ENCODE results near the gene ZNF580. TPM values are rescaled to one million over a fixed set of nuclear protein-coding genes. Genes with fewer than 3 reads are reported as not detected.
A peak's percentile ranks its signal among the peaks of the same experiment; 100 is the strongest.

The ZNF580 gene
- total and polyA plus RNA-seq, 9 of the 15 experiments (the other 6 are each of a cell fraction or from before 2014, with no cell fraction given) = 2.3 to 47.4 (median 6.0) TPM

DNA sequence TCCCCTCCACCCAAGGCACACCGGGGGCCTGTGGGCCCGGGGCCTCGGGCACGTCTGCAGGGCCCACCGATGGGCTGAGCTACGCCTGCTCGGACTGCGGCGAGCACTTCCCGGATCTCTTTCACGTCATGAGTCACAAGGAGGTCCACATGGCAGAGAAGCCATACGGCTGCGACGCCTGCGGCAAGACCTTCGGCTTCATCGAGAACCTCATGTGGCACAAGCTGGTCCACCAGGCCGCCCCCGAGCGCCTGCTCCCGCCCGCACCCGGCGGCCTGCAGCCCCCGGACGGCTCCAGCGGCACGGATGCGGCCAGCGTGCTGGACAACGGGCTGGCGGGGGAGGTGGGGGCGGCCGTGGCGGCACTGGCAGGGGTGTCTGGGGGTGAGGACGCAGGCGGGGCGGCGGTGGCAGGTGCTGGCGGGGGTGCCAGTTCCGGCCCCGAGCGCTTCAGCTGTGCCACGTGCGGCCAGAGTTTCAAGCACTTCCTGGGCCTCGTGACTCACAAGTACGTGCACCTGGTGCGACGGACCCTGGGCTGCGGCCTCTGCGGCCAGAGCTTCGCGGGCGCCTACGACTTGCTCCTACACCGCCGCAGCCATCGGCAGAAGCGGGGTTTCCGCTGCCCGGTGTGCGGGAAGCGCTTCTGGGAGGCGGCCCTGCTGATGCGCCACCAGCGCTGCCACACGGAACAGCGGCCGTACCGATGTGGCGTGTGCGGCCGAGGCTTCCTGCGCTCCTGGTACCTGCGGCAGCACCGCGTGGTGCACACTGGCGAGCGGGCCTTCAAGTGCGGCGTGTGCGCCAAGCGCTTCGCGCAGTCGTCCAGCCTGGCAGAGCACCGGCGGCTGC lies 25.0 kb upstream of the ZNF580 start:
- no peak overlapping the region for H3K27ac ChIP-seq (ENCODE audit: extremely low read depth, low read depth, low read length)
- H3K9ac ChIP-seq (ENCODE audit: insufficient read depth in 1 of 2, low read depth in 2 of 2, low read length in 2 of 2) = no peak overlapping the region
- H3K36me3 ChIP-seq (ENCODE audit: control insufficient read depth, insufficient read depth, low read length) = peaks cover 31% of the 10 kb centered on the region; the same call in 2 of the 3 replicates
- intact Hi-C loops (cut with micrococcal nuclease) = no loop called here
- POLR2A ChIA-PET = interaction anchor here (0.5 to 1.7 kb wide), 3 partner anchors 11 to 315 kb away, joined by 3 to 6 read pairs (median 4); no protein-coding TSS in a partner anchor
- H3K4me3 ChIP-seq = no peak overlapping the region
- H4K20me1 ChIP-seq (replicated peaks; ENCODE audit: control insufficient read depth, insufficient read depth, low read length) = no peaks in the 10 kb centered on the region
- 96% methylated on average over 43 of the region's 88 CpGs for WGBS (ENCODE audit: insufficient coverage, low coverage, missing lambda C conversion rate)
- H3K9me3 ChIP-seq (replicated peaks; ENCODE audit: control insufficient read depth, insufficient read depth, low read depth, low read length) = no peaks in the 10 kb centered on the region
- DNase-seq (ENCODE audit: extremely low read depth in 1 of 4, low spot score in 3 of 4) (no peak), FAIRE-seq (no peak), ATAC-seq (no peak)
- BruUV-seq (replicated peaks) = no TSS peak
- in situ Hi-C loops (cut with MboI) = no loop called here
- H3K79me2 ChIP-seq (ENCODE audit: control insufficient read depth, insufficient read depth, low read length) = peaks cover 6% of the 10 kb centered on the region; the same call in 1 of the 3 replicates
- H3K27me3 ChIP-seq (ENCODE audit: control insufficient read depth in 2 of 2, insufficient read depth in 2 of 2, low read length in 2 of 2) = no peaks in the 10 kb centered on the region
- CTCF ChIA-PET (ENCODE audit: low intra/inter-chr PET ratio) = no interaction called here
- H3K9me1 ChIP-seq (ENCODE audit: control insufficient read depth, insufficient read depth, low read length) = no peaks in the 10 kb centered on the region
- H3K4me2 ChIP-seq (ENCODE audit: insufficient read depth, low read length) = no peak overlapping the region
- H3K4me1 ChIP-seq (replicated peaks in 1 of 2; ENCODE audit: control insufficient read depth in 2 of 2, insufficient read depth in 2 of 2, low read length in 2 of 2) = peaks cover 0 to 5% of the 10 kb centered on the region in 2 experiments; a peak in 2 of 5 replicates
- no peak overlapping the region for H2AFZ ChIP-seq (ENCODE audit: low read depth, low read length)
- TF ChIP-seq PRMT5 (CRISPR knock-in tag; IDR thresholded peaks at IDR 0.05) = no peak
- no peak for TF ChIP-seq AFF1 (IDR thresholded peaks at IDR 0.05; ENCODE audit: low read depth in 1 of 2, partially characterized antibody in 2 of 2)
- TF ChIP-seq RBFOX2 (IDR thresholded peaks at IDR 0.05; ENCODE audit: low read depth, low read length) = 0 out of 2 replicates have a peak, but pooled peaks have one; percentile 32
- TF ChIP-seq TEAD2 (tag; IDR thresholded peaks at IDR 0.05) = no peak
- TF ChIP-seq SMARCE1 (IDR thresholded peaks at IDR 0.05) = no peak
- TF ChIP-seq, protein P1, sequence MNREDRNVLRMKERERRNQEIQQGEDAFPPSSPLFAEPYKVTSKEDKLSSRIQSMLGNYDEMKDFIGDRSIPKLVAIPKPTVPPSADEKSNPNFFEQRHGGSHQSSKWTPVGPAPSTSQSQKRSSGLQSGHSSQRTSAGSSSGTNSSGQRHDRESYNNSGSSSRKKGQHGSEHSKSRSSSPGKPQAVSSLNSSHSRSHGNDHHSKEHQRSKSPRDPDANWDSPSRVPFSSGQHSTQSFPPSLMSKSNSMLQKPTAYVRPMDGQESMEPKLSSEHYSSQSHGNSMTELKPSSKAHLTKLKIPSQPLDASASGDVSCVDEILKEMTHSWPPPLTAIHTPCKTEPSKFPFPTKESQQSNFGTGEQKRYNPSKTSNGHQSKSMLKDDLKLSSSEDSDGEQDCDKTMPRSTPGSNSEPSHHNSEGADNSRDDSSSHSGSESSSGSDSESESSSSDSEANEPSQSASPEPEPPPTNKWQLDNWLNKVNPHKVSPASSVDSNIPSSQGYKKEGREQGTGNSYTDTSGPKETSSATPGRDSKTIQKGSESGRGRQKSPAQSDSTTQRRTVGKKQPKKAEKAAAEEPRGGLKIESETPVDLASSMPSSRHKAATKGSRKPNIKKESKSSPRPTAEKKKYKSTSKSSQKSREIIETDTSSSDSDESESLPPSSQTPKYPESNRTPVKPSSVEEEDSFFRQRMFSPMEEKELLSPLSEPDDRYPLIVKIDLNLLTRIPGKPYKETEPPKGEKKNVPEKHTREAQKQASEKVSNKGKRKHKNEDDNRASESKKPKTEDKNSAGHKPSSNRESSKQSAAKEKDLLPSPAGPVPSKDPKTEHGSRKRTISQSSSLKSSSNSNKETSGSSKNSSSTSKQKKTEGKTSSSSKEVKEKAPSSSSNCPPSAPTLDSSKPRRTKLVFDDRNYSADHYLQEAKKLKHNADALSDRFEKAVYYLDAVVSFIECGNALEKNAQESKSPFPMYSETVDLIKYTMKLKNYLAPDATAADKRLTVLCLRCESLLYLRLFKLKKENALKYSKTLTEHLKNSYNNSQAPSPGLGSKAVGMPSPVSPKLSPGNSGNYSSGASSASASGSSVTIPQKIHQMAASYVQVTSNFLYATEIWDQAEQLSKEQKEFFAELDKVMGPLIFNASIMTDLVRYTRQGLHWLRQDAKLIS (CRISPR knock-in tag; IDR thresholded peaks at IDR 0.05) = no peak
- TF ChIP-seq RFX7 (CRISPR knock-in tag; IDR thresholded peaks at IDR 0.05) = no peak
- no peak for TF ChIP-seq SMAD2 (IDR thresholded peaks at IDR 0.05; ENCODE audit: low read depth, low read length)
- TF ChIP-seq, protein P2, sequence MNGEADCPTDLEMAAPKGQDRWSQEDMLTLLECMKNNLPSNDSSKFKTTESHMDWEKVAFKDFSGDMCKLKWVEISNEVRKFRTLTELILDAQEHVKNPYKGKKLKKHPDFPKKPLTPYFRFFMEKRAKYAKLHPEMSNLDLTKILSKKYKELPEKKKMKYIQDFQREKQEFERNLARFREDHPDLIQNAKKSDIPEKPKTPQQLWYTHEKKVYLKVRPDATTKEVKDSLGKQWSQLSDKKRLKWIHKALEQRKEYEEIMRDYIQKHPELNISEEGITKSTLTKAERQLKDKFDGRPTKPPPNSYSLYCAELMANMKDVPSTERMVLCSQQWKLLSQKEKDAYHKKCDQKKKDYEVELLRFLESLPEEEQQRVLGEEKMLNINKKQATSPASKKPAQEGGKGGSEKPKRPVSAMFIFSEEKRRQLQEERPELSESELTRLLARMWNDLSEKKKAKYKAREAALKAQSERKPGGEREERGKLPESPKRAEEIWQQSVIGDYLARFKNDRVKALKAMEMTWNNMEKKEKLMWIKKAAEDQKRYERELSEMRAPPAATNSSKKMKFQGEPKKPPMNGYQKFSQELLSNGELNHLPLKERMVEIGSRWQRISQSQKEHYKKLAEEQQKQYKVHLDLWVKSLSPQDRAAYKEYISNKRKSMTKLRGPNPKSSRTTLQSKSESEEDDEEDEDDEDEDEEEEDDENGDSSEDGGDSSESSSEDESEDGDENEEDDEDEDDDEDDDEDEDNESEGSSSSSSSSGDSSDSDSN (IDR thresholded peaks at IDR 0.05; ENCODE audit: borderline replicate concordance in 1 of 2, low read depth in 2 of 2, low read length in 2 of 2) = no peak
